Astrocyte (in vitro differentiated cells and primary cell): ENCODE measurements around the gene LDHD. TPM values are rescaled to one million over a fixed set of nuclear protein-coding genes. Genes with fewer than 3 reads are reported as not detected.
A peak's percentile ranks its signal among the peaks of the same experiment; 100 is the strongest.

Experiments
- DNase-seq: peaks from one replicate; pipeline ENCODE4 v3.0.0-alpha.2; 2010; ENCODE audit warnings: low read depth
- FAIRE-seq: peaks from 2 replicates; lab custom pipeline; 2011; peaks lifted over from hg19 to GRCh38; lab: Jason Lieb, UNC
- H2AFZ ChIP-seq: 2 replicates; pipeline ENCODE4 v1.6.0; 2012; ENCODE audit warnings: low read depth, low read length, inconsistent platforms
- H3K27ac ChIP-seq: 2 replicates; pipeline ENCODE4 v1.5.1; 2011; ENCODE audit warnings: low read depth, low read length, inconsistent platforms
- H3K27me3 ChIP-seq: 2 replicates; pipeline ENCODE4 v1.6.0; 2011; ENCODE audit warnings: low read length, inconsistent platforms; ENCODE audit not compliant: insufficient read depth
- H3K36me3 ChIP-seq: 2 replicates; pipeline ENCODE4 v1.5.1; 2011; ENCODE audit warnings: low read length, inconsistent platforms; ENCODE audit not compliant: insufficient read depth
- H3K4me1 ChIP-seq: 2 replicates; pipeline ENCODE4 v1.5.1; 2011; ENCODE audit warnings: low read length, inconsistent platforms; ENCODE audit not compliant: insufficient read depth
- H3K4me2 ChIP-seq: 2 replicates; pipeline ENCODE4 v1.6.0; 2012; ENCODE audit warnings: low read length, inconsistent platforms
- H3K4me3 ChIP-seq: 2 replicates; pipeline ENCODE4 v1.5.1; 2011; ENCODE audit warnings: low read depth, mild to moderate bottlenecking, low read length, inconsistent platforms; ENCODE audit not compliant: insufficient read depth
- H3K79me2 ChIP-seq: 2 replicates; pipeline ENCODE4 v1.6.0; 2012; ENCODE audit warnings: mild to moderate bottlenecking, low read length, inconsistent platforms; ENCODE audit not compliant: insufficient read depth
- H3K9ac ChIP-seq: 2 replicates; pipeline ENCODE4 v1.6.0; 2012; ENCODE audit warnings: mild to moderate bottlenecking, low read length, inconsistent platforms
- H3K9me3 ChIP-seq: 2 replicates; pipeline ENCODE4 v1.5.1; 2012; ENCODE audit warnings: low read depth, mild to moderate bottlenecking, low read length, inconsistent platforms; ENCODE audit not compliant: insufficient read depth
- H4K20me1 ChIP-seq: 2 replicates; pipeline ENCODE4 v1.6.0; 2012; ENCODE audit warnings: low read length, inconsistent platforms; ENCODE audit not compliant: insufficient read depth
- H3K27ac Mint-ChIP-seq: one replicate; pipeline ENCODE4 v1.8.0; 2021; ENCODE audit warnings: mild to moderate bottlenecking, mixed read lengths; ENCODE audit not compliant: unreplicated experiment
- H3K27me3 Mint-ChIP-seq: one replicate; pipeline ENCODE4 v1.8.0; 2021; ENCODE audit warnings: low read depth, mixed read lengths; ENCODE audit not compliant: unreplicated experiment
- H3K36me3 Mint-ChIP-seq: one replicate; pipeline ENCODE4 v1.8.0; 2021; ENCODE audit warnings: low read depth, mixed read lengths; ENCODE audit not compliant: unreplicated experiment
- H3K4me1 Mint-ChIP-seq: one replicate; pipeline ENCODE4 v1.8.0; 2021; ENCODE audit warnings: low read depth, mixed read lengths; ENCODE audit not compliant: unreplicated experiment
- H3K4me3 Mint-ChIP-seq: one replicate; pipeline ENCODE4 v1.8.0; 2021; ENCODE audit warnings: mild to moderate bottlenecking, moderate library complexity, mixed read lengths; ENCODE audit not compliant: unreplicated experiment
- H3K9me3 Mint-ChIP-seq: one replicate; pipeline ENCODE4 v1.8.0; 2021; ENCODE audit warnings: mild to moderate bottlenecking, mixed read lengths; ENCODE audit not compliant: unreplicated experiment
- EZH2 ChIP-seq: IDR thresholded peaks from 2 replicates; pipeline ENCODE4 v1.6.1; 2012; ENCODE audit warnings: mild to moderate bottlenecking, low read length, inconsistent platforms; ENCODE audit not compliant: insufficient read depth
- total RNA-seq: library from RNA; stranded (reverse); gene quantifications from 2 replicates; pipeline ENCODE4 v1.2.1, GENCODE V29; 2021
- TF ChIP-seq, protein P1 (sequence below): IDR thresholded peaks from 2 replicates; pipeline ENCODE4 v1.5.1; 2011; ENCODE audit warnings: low read depth, mild to moderate bottlenecking, inconsistent platforms, low read length, moderate library complexity; ENCODE audit not compliant: insufficient read depth

Gene LDHD
- total RNA-seq, 1 donor from 2014 or later = not detected

DNA sequence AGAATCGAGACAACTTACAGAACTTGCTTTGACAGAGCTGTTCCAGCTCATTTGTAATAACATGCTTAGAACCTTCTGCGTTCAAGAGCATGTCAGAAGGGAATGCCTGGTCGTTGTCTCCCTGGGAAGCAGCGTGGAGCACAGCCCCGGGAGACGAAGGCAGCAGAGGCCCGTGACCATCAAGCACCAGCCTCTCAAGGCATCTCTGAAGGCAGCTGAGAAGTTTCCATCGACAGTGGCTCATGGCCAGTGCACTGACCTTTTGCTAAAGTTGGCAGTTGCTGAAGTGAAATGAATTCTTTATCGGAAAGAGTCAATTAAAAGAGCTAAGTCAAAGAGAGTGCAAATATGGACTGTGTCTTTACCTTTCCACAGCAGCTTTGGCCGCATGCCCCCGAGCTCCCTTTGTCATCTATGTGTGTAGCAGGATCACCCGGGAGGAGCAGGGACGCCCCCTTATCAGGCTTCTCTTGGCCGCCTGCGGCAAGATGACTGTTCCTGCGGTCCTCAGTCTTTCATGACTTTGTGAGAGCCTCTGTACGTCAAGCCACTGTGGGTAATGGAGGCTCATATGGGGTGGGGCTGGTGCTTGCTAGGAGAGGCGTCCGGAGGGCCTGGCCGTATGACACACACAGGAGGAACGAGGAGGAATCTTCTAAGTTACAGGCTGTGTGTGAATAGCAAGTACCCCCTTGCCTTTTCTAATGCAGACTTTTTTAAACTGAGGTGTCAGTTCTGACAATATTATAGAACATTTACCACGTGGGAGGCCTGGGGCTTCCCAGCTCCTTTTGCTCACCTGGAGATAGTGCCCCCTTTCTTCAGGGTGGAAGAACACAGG is 54.2 kb downstream of the LDHD start:
- Histone ChIP-seq H3K4me2 (no peak overlapping the region), H3K79me2 (peaks cover 83% of the 10 kb centered on the region)
- peaks cover 6% of the 10 kb centered on the region for H3K36me3 Mint-ChIP-seq

More for the DNA sequence above, 54.2 kb downstream of the LDHD start:
- Histone ChIP-seq H3K9me3 (no peaks in the 10 kb centered on the region), H3K4me3 (no peak overlapping the region), H3K4me1 (peaks cover 5% of the 10 kb centered on the region), H2AFZ (no peak overlapping the region), H3K27me3 (no peaks in the 10 kb centered on the region), H4K20me1 (peaks cover 93% of the 10 kb centered on the region), H3K36me3 (no peaks in the 10 kb centered on the region), H3K9ac (no peak overlapping the region), H3K27ac (no peak overlapping the region)
- Mint-ChIP-seq H3K9me3 (no peaks in the 10 kb centered on the region), H3K27me3 (no peaks in the 10 kb centered on the region), H3K27ac (no peak overlapping the region), H3K4me1 (peaks cover 2% of the 10 kb centered on the region), H3K4me3 (no peak overlapping the region)
- DNase-seq (peak; percentile 43), FAIRE-seq (no peak)
- TF ChIP-seq, protein P1, sequence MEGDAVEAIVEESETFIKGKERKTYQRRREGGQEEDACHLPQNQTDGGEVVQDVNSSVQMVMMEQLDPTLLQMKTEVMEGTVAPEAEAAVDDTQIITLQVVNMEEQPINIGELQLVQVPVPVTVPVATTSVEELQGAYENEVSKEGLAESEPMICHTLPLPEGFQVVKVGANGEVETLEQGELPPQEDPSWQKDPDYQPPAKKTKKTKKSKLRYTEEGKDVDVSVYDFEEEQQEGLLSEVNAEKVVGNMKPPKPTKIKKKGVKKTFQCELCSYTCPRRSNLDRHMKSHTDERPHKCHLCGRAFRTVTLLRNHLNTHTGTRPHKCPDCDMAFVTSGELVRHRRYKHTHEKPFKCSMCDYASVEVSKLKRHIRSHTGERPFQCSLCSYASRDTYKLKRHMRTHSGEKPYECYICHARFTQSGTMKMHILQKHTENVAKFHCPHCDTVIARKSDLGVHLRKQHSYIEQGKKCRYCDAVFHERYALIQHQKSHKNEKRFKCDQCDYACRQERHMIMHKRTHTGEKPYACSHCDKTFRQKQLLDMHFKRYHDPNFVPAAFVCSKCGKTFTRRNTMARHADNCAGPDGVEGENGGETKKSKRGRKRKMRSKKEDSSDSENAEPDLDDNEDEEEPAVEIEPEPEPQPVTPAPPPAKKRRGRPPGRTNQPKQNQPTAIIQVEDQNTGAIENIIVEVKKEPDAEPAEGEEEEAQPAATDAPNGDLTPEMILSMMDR = no peak
- no peak for TF ChIP-seq EZH2

Other genes with a start within 250 kb of the LDHD start
- gene WDR59, start 131.7 kb downstream of the LDHD start, total RNA-seq = 54.7 and 63.8 TPM in 2 replicates
- gene ZNRF1, start 117.8 kb downstream of the LDHD start, total RNA-seq = 19.4 and 21.9 TPM in 2 replicates
- 8.2 and 9.3 TPM in 2 replicates for gene ZFP1, start 31.7 kb upstream of the LDHD start, total RNA-seq
- gene CTRB2, start 90.4 kb upstream of the LDHD start, total RNA-seq = 0.43 TPM in 1 of 2 replicates, not detected in the other
- not detected in 2 replicates for gene CTRB1, start 102.2 kb upstream of the LDHD start, total RNA-seq
- 241 and 296 TPM in 2 replicates for gene BCAR1, start 134.8 kb upstream of the LDHD start, total RNA-seq